Tibial nerve (tissue), 4 donors: ENCODE measurements around the gene ZACN. TPM values are rescaled to one million over a fixed set of nuclear protein-coding genes. Genes with fewer than 3 reads are reported as not detected.

Experiments
- DNase-seq, 2 donors: peaks; one replicate each; pipeline ENCODE4 v3.0.0-alpha.2; 2019; ENCODE audit warnings: low spot score in 2 of 2
- H3K27ac ChIP-seq, 4 donors: fragments of 200-600 bp; sonication (generic) in 3 of 4; one replicate each; pipeline ENCODE4 v1.5.1; 2017 to 2019; ENCODE audit warnings: mild to moderate bottlenecking in 1 of 4
- H3K27me3 ChIP-seq, 2 donors: fragments of 200-600 bp; sonication (generic) in 1 of 2; one replicate each; pipeline versions ENCODE4 v1.5.1 to v1.6.0; 2017 to 2019
- H3K36me3 ChIP-seq, 3 donors: fragments of 200-600 bp; sonication (generic); one replicate each; pipeline ENCODE4 v1.5.1; 2018 to 2019
- H3K4me1 ChIP-seq, 4 donors: fragments of 200-600 bp; sonication (generic) in 3 of 4; one replicate each; pipeline ENCODE4 v1.5.1; 2017 to 2019
- H3K4me3 ChIP-seq, 4 donors: fragments of 200-600 bp; sonication (generic) in 3 of 4; one replicate each; pipeline ENCODE4 v1.5.1; 2017 to 2019; ENCODE audit warnings: mild to moderate bottlenecking in 1 of 4, moderate library complexity in 1 of 4
- H3K9me3 ChIP-seq, 4 donors: fragments of 200-600 bp; sonication (generic) in 3 of 4; one replicate each; pipeline ENCODE4 v1.5.1; 2017 to 2019
- EP300 ChIP-seq, 2 donors: sonication (generic); formaldehyde crosslinking; IDR thresholded peaks; one replicate each; pipeline ENCODE4 v1.6.1; 2017; ENCODE audit warnings: antibody characterized with exemption in 2 of 2, mild to moderate bottlenecking in 1 of 2
- POLR2A ChIP-seq, 2 donors: fragments of 450-650 bp; IDR thresholded peaks; one replicate each; pipeline ENCODE4 v1.6.1; 2017; ENCODE audit warnings: antibody characterized with exemption in 2 of 2, mild to moderate bottlenecking in 2 of 2, moderate library complexity in 2 of 2
- WGBS, 2 donors: methylation state at CpG; one replicate each; pipeline ENCODE4 v1.1.5; 2018; 5-methylcytosine and 5-hydroxymethylcytosine counted together
- total RNA-seq, 4 donors: library from RNA; depleted of rRNA; stranded (reverse); fragments of >200 nt; gene quantifications; one replicate each; pipeline ENCODE4 v1.1.0, GENCODE V29; 2016
- TF ChIP-seq, protein P1 (sequence below), 5 experiments: fragments of 200-600 bp in 3 of 5; fragments of 450-650 bp in 2 of 5; sonication (generic) in 3 of 5; IDR thresholded peaks; one replicate each; pipeline ENCODE4 v1.5.1; 2016 to 2019; ENCODE audit warnings: antibody characterized with exemption in 5 of 5, mild to moderate bottlenecking in 3 of 5, moderate library complexity in 2 of 5

Gene ZACN
- total RNA-seq, 4 donors from 2014 or later, result not detected

DNA sequence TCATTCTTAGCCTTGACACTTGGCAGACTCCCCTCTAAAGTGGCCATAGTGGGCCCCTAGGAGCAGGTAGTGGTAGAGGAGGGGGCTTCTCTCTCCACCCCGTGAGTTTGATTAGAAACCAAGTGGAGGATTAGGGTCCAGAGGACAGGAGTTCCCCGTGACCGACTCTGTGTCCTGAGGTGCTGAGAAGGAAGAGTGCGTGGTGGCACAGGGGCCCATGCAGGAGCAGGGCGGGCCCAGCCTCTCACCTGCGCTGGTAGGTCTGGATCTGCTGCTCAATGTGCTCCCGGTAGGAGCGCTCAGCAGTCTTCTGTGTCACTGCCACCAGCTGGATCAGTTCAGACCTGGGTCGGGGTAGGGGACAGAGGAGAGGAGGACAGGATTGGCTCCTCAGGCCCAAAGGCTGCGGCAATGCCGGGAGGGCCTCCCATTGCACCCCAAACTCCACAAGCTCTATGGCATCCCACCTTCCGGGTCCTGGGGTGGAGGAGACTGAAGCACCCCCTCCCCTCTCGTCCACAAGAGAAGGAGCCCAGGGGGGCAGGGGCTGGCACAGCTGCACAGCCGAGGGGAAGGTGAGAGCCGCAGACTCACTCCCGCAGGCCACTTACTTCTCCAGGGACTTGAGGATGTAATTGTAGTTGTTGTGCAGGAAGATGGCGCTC, 6.2 kb downstream of the ZACN start:
- Histone ChIP-seq H3K4me1 (peaks cover 0 to 5% (median 2%) of the 10 kb centered on the region in 4 donors), H3K4me3 (no peak overlapping the region), H3K27ac (no peak overlapping the region), H3K36me3 (peaks cover 0 to 83% (median 37%) of the 10 kb centered on the region in 3 donors), H3K9me3 (no peaks in the 10 kb centered on the region), H3K27me3 (no peaks in the 10 kb centered on the region)
- WGBS, 2 donors, result 79 to 90% methylated on average over 9 to 17 of the region's 17 CpGs
- no peak for DNase-seq
- TF ChIP-seq POLR2A (IDR thresholded peaks at IDR 0.05) (no peak), EP300 (IDR thresholded peaks at IDR 0.05) (no peak)
- TF ChIP-seq, protein P1, sequence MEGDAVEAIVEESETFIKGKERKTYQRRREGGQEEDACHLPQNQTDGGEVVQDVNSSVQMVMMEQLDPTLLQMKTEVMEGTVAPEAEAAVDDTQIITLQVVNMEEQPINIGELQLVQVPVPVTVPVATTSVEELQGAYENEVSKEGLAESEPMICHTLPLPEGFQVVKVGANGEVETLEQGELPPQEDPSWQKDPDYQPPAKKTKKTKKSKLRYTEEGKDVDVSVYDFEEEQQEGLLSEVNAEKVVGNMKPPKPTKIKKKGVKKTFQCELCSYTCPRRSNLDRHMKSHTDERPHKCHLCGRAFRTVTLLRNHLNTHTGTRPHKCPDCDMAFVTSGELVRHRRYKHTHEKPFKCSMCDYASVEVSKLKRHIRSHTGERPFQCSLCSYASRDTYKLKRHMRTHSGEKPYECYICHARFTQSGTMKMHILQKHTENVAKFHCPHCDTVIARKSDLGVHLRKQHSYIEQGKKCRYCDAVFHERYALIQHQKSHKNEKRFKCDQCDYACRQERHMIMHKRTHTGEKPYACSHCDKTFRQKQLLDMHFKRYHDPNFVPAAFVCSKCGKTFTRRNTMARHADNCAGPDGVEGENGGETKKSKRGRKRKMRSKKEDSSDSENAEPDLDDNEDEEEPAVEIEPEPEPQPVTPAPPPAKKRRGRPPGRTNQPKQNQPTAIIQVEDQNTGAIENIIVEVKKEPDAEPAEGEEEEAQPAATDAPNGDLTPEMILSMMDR (IDR thresholded peaks at IDR 0.05), result no peak

DNA sequence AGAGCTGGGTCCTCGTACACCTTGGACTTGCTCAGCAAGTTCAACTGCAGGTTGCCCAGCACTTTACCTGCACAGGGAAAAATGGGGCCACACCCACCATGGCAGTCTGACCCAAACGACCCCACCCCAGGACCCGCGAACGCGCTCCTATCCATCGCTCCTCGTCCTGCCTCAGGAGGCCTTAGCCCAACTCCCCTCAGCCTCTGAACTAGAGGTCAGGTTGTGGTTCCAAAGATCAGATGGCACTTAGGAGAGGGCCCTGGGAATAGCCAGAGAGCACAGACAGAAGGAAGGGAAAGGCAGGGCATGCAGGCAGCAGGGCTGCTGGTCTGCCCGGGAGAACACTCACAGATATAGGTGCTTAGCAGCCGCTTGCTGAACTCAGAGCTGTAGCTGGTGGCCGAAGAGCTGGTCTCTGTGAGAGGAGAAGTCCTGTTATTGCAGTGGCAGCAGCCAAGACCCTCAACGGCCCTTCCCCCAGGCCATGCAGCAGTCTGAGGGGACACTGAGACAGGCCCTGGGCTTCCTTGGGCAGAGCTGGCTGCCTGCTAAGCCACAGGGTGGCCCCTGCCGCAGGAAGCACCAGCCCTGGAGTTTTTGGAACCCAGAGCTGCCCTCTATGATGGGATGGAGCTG, 6.9 kb downstream of the ZACN start:
- H3K9me3 ChIP-seq, result no peaks in the 10 kb centered on the region
- H3K4me3 ChIP-seq, result no peak overlapping the region
- H3K4me1 ChIP-seq, result no peaks in the 10 kb centered on the region
- DNase-seq, result no peak
- 92 to 96% methylated on average over 13 of the region's 13 CpGs for WGBS, 2 donors
- peaks cover 0 to 89% (median 39%) of the 10 kb centered on the region in 3 donors for H3K36me3 ChIP-seq
- TF ChIP-seq EP300 (IDR thresholded peaks at IDR 0.05) (no peak), POLR2A (IDR thresholded peaks at IDR 0.05) (no peak)
- TF ChIP-seq, protein P1 (IDR thresholded peaks at IDR 0.05), result no peak
- H3K27ac ChIP-seq, result no peak overlapping the region
- no peaks in the 10 kb centered on the region for H3K27me3 ChIP-seq

DNA sequence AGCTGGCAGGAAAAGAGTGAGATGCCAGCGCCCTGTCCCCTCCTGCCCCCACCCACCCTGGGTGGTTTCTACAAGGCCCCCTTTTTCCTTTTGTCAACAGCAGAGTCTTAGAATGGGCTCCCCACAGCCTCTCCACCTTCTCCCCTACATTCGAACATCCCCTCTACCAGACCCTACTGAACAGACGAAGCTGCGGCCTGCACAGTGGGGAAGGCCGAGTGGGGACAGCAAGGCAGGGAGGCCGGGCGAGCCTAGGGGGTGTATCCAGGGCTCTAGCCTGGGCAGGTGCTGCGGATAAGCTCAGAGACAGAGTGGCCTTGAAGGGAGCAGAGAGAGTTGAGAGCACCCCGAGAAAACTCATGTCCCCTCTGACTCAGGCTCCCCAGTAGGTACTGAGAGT, 7.4 kb downstream of the ZACN start:
- H3K9me3 ChIP-seq, result no peaks in the 10 kb centered on the region
- no peak overlapping the region for H3K27ac ChIP-seq
- DNase-seq, result no peak
- no peaks in the 10 kb centered on the region for H3K4me1 ChIP-seq
- TF ChIP-seq POLR2A (IDR thresholded peaks at IDR 0.05) (no peak), EP300 (IDR thresholded peaks at IDR 0.05) (no peak)
- TF ChIP-seq, protein P1 (IDR thresholded peaks at IDR 0.05), result no peak
- 86 to 94% methylated on average over 8 to 9 of the region's 9 CpGs for WGBS, 2 donors
- no peaks in the 10 kb centered on the region for H3K27me3 ChIP-seq
- H3K36me3 ChIP-seq, result peaks cover 0 to 95% (median 39%) of the 10 kb centered on the region in 3 donors
- H3K4me3 ChIP-seq, result no peak overlapping the region

DNA sequence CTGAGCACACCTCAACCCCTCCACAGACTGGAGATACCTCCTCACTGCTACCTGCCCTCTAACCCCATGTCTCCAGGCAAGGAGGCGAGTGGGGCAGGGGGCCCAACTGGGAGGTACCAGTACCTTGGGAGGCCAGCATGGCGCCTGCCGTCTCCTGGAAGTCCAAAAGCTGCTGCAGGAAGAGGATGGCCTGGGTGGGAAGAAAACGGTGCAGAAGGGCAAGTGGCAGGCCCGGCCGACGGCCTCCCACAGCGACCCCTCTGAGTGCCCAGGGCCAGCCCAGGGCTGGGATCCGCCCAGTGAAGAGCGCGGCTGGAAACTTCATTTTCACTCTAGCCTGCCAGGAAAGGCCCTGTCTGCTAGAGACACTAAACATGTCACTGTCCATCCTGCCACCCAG, 8.5 kb downstream of the ZACN start:
- H3K27me3 ChIP-seq, result no peaks in the 10 kb centered on the region
- TF ChIP-seq, protein P1 (IDR thresholded peaks at IDR 0.05), result no peak
- TF ChIP-seq EP300 (IDR thresholded peaks at IDR 0.05) (no peak), POLR2A (IDR thresholded peaks at IDR 0.05) (no peak)
- no peaks in the 10 kb centered on the region for H3K9me3 ChIP-seq
- DNase-seq, result no peak
- WGBS, 2 donors, result 86 to 92% methylated on average over 10 to 11 of the region's 11 CpGs
- no peaks in the 10 kb centered on the region for H3K4me1 ChIP-seq
- no peak overlapping the region for H3K27ac ChIP-seq
- H3K36me3 ChIP-seq, result peaks cover 0 to 99% (median 39%) of the 10 kb centered on the region in 3 donors
- no peak overlapping the region for H3K4me3 ChIP-seq
